Measurements from ENCODE around the gene EN1.

DNA sequence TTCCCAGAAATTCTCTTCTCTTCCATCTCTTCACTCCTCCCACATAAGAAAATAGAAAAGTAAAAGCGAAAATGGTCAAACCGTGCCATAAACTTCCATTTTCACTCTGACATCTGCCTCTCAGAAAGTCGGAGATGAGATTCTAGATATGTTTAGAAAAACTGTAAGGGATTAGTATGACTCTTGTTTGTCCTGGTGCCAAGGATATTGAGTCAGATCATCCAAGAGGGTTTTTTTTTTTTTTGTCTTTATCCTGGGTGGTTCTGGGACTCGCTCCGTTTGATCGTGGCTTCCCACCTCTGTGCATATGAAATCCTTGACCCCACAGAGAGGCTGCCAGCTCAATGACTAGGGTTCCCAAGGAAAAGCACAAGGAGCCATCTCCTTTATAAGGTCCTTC lies 17.3 kb downstream of the EN1 start:
- no peak for TF ChIP-seq SMC3 (IDR thresholded peaks at IDR 0.05)
- TF ChIP-seq, protein P1, sequence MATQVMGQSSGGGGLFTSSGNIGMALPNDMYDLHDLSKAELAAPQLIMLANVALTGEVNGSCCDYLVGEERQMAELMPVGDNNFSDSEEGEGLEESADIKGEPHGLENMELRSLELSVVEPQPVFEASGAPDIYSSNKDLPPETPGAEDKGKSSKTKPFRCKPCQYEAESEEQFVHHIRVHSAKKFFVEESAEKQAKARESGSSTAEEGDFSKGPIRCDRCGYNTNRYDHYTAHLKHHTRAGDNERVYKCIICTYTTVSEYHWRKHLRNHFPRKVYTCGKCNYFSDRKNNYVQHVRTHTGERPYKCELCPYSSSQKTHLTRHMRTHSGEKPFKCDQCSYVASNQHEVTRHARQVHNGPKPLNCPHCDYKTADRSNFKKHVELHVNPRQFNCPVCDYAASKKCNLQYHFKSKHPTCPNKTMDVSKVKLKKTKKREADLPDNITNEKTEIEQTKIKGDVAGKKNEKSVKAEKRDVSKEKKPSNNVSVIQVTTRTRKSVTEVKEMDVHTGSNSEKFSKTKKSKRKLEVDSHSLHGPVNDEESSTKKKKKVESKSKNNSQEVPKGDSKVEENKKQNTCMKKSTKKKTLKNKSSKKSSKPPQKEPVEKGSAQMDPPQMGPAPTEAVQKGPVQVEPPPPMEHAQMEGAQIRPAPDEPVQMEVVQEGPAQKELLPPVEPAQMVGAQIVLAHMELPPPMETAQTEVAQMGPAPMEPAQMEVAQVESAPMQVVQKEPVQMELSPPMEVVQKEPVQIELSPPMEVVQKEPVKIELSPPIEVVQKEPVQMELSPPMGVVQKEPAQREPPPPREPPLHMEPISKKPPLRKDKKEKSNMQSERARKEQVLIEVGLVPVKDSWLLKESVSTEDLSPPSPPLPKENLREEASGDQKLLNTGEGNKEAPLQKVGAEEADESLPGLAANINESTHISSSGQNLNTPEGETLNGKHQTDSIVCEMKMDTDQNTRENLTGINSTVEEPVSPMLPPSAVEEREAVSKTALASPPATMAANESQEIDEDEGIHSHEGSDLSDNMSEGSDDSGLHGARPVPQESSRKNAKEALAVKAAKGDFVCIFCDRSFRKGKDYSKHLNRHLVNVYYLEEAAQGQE (IDR thresholded peaks at IDR 0.05) = no peak
- TF ChIP-seq CTCF (IDR thresholded peaks at IDR 0.05) = no peak
- TF ChIP-seq RAD21 (conservative IDR thresholded peaks at IDR 0.05 in 1 of 2, IDR thresholded peaks at IDR 0.05 in 1 of 2) = no peak
- TF ChIP-seq MAZ (IDR thresholded peaks at IDR 0.05; ENCODE audit: borderline replicate concordance, low read depth, low read length) = no peak
- no peak for TF ChIP-seq TP53 (CRISPR knock-in tag; IDR thresholded peaks at IDR 0.05)
- TF ChIP-seq EP300 (IDR thresholded peaks at IDR 0.05) = no peak
- TF ChIP-seq MAFK (IDR thresholded peaks at IDR 0.05; ENCODE audit: partially characterized antibody) = no peak

All from A549 (cell line).